ENCODE data around the gene BTN1A1.
"Not testable (repeated sequence)": the region's sequence is repeated elsewhere in the genome, so short reads cannot be mapped to it uniquely, and the experiment has no call there.

BTN1A1 gene

DNA sequence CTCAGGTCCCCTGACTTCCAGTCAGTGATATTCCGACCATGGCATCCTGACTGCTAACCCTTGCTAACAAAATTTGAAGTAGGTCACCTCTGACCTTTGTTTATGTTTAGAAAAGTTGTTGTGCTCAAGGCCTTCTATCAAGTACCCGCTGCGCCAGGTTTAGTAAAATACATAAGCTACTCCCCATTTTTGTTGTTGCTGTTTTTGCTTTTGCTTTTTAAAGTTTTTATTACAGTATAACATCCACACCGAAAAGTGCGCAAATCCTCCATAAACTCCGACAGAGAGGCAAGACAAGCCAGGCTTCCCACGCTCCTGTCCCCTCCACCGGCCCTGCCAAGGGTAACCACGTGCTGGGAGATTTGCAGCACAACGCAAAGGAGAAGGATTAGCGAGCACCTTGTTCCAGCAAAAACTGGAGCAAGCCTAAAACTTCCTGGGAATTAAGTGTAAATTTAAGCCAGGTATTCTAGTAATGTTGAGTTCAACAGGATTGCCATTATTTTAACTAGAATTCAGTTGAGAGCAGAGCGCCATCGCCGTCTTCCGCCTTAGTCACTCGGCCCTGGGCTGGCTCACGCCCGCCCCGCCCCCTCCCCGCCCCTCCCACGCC is 20.2 kb downstream of the BTN1A1 start:
- no peak for TF ChIP-seq EZH2phosphoT487 (IDR thresholded peaks at IDR 0.05; ENCODE audit: borderline replicate concordance, low read length)
- TF ChIP-seq, protein P1, sequence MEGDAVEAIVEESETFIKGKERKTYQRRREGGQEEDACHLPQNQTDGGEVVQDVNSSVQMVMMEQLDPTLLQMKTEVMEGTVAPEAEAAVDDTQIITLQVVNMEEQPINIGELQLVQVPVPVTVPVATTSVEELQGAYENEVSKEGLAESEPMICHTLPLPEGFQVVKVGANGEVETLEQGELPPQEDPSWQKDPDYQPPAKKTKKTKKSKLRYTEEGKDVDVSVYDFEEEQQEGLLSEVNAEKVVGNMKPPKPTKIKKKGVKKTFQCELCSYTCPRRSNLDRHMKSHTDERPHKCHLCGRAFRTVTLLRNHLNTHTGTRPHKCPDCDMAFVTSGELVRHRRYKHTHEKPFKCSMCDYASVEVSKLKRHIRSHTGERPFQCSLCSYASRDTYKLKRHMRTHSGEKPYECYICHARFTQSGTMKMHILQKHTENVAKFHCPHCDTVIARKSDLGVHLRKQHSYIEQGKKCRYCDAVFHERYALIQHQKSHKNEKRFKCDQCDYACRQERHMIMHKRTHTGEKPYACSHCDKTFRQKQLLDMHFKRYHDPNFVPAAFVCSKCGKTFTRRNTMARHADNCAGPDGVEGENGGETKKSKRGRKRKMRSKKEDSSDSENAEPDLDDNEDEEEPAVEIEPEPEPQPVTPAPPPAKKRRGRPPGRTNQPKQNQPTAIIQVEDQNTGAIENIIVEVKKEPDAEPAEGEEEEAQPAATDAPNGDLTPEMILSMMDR (IDR thresholded peaks at IDR 0.05; ENCODE audit: low read depth, low read length, poor library complexity, severe bottlenecking) = no peak
- no peaks in the 10 kb centered on the region for H3K9me2 ChIP-seq (replicated peaks; ENCODE audit: control insufficient read depth, low read length)
- peaks cover 10% of the 10 kb centered on the region for H3F3A ChIP-seq (ENCODE audit: control insufficient read depth, insufficient read depth)
- H3K4me1 ChIP-seq (ENCODE audit: control insufficient read depth, low read length) = peaks cover 23% of the 10 kb centered on the region
- no peaks in the 10 kb centered on the region for H3K79me2 ChIP-seq (ENCODE audit: control insufficient read depth, low read length)
- no peaks in the 10 kb centered on the region for H3K9me3 ChIP-seq (ENCODE audit: control insufficient read depth, insufficient read depth, low read length)
- no peaks in the 10 kb centered on the region for H3K27me3 ChIP-seq (ENCODE audit: control insufficient read depth, low read length)
- H3K4me3 ChIP-seq (ENCODE audit: low read length) = peak overlapping the region; percentile 79
- H4K20me1 ChIP-seq (ENCODE audit: control insufficient read depth, insufficient read depth, low read depth, low read length) = no peaks in the 10 kb centered on the region
- peak overlapping the region; percentile 97 for H3K4me2 ChIP-seq (ENCODE audit: low read length)
- H3K27ac ChIP-seq (ENCODE audit: low read depth, low read length) = peak overlapping the region; percentile 64
- H3K36me3 ChIP-seq (ENCODE audit: control insufficient read depth, low read length) = 0 out of 2 replicates have a peak, but pooled peaks cover 3% of the 10 kb centered on the region

DNA sequence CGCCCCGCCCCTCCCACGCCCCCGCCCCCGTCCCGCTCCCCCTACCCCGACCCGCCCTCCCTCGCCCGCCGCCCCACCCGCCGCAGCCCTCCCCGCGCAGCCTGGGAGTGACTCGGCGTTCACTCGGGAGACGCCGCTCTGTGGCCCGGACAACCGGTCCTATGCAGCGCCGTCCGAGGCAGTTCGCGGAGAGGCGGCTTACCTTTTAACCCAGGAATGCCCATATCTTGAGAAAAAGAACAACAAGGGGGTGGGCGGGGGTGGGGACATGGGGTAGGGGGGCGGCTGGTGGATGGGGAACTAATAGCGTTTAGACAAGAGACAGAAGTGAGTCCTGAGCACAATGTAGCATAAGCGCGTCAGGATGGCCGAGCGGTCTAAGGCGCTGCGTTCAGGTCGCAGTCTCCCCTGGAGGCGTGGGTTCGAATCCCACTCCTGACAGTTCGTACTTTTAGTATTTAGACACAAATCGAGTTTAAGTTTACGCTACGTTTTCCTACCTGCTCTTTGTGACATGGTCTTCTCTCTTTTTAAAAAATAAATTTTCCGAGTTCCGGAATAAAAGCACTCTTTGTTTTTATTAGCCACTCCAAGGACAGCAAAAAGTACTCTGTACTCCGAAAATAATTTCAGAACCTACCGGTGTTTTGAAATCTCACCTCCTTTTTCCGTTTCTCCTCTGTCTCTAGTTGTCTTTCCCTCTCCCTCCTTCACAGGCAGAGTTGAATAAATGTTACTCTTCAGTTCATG is 20.9 kb downstream of the BTN1A1 start:
- Histone ChIP-seq H3K9me3 (ENCODE audit: control insufficient read depth, insufficient read depth, low read length) (no peaks in the 10 kb centered on the region), H4K20me1 (ENCODE audit: control insufficient read depth, insufficient read depth, low read depth, low read length) (no peaks in the 10 kb centered on the region), H3K9me2 (replicated peaks; ENCODE audit: control insufficient read depth, low read length) (no peaks in the 10 kb centered on the region), H3K27ac (ENCODE audit: low read depth, low read length) (peak overlapping the region; percentile 54), H3K27me3 (ENCODE audit: control insufficient read depth, low read length) (no peaks in the 10 kb centered on the region), H3K4me1 (ENCODE audit: control insufficient read depth, low read length) (peaks cover 23% of the 10 kb centered on the region), H3K36me3 (ENCODE audit: control insufficient read depth, low read length) (0 out of 2 replicates have a peak, but pooled peaks cover 3% of the 10 kb centered on the region), H3K4me2 (ENCODE audit: low read length) (peak overlapping the region; percentile 70), H3F3A (ENCODE audit: control insufficient read depth, insufficient read depth) (peaks cover 10% of the 10 kb centered on the region), H3K4me3 (ENCODE audit: low read length) (peak overlapping the region; percentile 74), H3K79me2 (ENCODE audit: control insufficient read depth, low read length) (no peaks in the 10 kb centered on the region)
- TF ChIP-seq, protein P1 (IDR thresholded peaks at IDR 0.05; ENCODE audit: low read depth, low read length, poor library complexity, severe bottlenecking) = no peak
- no peak for TF ChIP-seq EZH2phosphoT487 (IDR thresholded peaks at IDR 0.05; ENCODE audit: borderline replicate concordance, low read length)

DNA sequence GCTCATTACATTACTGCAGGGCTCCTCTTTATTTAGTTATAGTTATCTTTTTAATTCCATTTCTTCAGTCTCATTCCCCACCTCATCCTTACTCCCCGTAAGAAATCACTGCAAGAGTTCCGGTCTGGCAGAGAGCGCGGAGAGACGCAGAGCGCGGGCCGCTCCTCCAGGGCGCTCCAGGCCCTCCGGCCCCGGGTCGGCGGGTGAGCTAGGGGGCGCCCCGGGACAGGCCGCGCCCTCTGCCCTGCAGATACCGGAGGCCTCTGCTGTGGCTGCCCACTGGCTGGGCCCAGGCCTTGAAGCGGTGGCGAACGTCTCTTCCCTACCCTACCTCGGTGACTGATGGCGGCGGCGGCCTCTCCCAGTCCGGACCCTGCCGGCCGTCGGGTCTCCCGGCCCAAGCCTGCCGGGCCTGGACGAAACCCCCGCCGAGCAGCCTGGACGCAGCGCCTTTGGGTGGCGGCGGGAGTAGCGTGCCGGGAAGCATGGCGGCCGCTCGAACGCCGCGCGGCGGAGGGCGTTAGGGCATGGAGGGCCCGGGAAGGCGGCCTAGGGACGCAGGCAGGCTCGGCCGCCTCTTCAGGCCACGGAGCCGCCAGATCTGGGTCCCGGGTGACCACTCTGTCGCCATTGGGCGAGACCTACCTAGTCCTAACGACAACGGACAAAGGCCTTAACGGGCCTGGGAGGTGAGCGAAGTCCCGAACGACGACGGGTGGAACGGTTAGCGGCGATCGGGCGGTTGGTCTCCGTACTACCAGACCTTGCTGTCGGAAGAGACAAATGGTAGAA is 21.7 kb downstream of the BTN1A1 start:
- Histone ChIP-seq H3K9me3 (ENCODE audit: control insufficient read depth, insufficient read depth, low read length) (no peaks in the 10 kb centered on the region), H3F3A (ENCODE audit: control insufficient read depth, insufficient read depth) (peaks cover 10% of the 10 kb centered on the region), H3K4me1 (ENCODE audit: control insufficient read depth, low read length) (peaks cover 23% of the 10 kb centered on the region), H3K9me2 (replicated peaks; ENCODE audit: control insufficient read depth, low read length) (no peaks in the 10 kb centered on the region), H3K36me3 (ENCODE audit: control insufficient read depth, low read length) (0 out of 2 replicates have a peak, but pooled peaks cover 3% of the 10 kb centered on the region), H4K20me1 (ENCODE audit: control insufficient read depth, insufficient read depth, low read depth, low read length) (no peaks in the 10 kb centered on the region), H3K27ac (ENCODE audit: low read depth, low read length) (peak overlapping the region; percentile 54), H3K79me2 (ENCODE audit: control insufficient read depth, low read length) (no peaks in the 10 kb centered on the region), H3K4me2 (ENCODE audit: low read length) (peak overlapping the region; percentile 70), H3K4me3 (ENCODE audit: low read length) (peak overlapping the region; percentile 74), H3K27me3 (ENCODE audit: control insufficient read depth, low read length) (no peaks in the 10 kb centered on the region)
- TF ChIP-seq, protein P1 (IDR thresholded peaks at IDR 0.05; ENCODE audit: low read depth, low read length, poor library complexity, severe bottlenecking) = peak; percentile 61
- TF ChIP-seq EZH2phosphoT487 (IDR thresholded peaks at IDR 0.05; ENCODE audit: borderline replicate concordance, low read length) = no peak

DNA sequence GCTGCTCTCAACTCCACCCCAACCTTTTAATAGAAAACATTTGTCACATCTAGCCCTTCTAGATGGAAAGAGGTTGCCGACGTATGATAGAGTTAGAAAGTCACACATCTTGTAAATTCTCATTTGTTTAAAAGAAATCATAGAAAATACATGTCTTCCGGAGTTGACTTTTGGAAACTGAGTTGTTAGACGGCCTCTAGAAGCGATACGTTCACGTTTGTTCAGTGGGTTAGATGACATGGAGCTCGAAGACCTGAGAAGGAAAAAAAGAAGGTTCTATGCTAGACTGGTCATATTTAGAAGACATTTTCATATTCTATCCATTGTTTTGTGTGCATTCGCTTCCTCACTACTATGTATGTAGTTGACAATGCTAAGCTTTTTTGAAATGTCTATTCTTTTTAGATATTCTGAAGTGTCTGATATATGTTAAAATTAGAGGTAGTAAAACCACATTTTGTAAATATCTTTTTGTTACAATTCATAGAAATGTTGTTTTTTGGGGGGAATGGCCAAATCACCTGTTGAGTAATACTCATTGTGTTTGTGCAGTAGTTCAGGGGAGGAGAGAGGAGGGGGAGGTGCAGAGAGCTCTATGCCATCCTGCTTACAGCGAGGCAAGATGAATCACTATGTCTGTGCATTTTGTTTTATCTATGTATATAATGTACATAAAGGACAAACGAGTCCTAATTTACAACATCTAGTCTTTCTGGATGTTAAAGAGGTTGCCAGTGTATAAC is 22.6 kb downstream of the BTN1A1 start:
- H3K4me1 ChIP-seq (ENCODE audit: control insufficient read depth, low read length) = peaks cover 23% of the 10 kb centered on the region
- peak overlapping the region; percentile 74 for H3K4me3 ChIP-seq (ENCODE audit: low read length)
- not testable (repeated sequence) for H4K20me1 ChIP-seq (ENCODE audit: control insufficient read depth, insufficient read depth, low read depth, low read length); H3F3A ChIP-seq (ENCODE audit: control insufficient read depth, insufficient read depth); H3K9me2 ChIP-seq (replicated peaks; ENCODE audit: control insufficient read depth, low read length); H3K9me3 ChIP-seq (ENCODE audit: control insufficient read depth, insufficient read depth, low read length); H3K36me3 ChIP-seq (ENCODE audit: control insufficient read depth, low read length); H3K27ac ChIP-seq (ENCODE audit: low read depth, low read length); H3K27me3 ChIP-seq (ENCODE audit: control insufficient read depth, low read length); H3K79me2 ChIP-seq (ENCODE audit: control insufficient read depth, low read length)
- H3K4me2 ChIP-seq (ENCODE audit: low read length) = peak overlapping the region; percentile 70

DNA sequence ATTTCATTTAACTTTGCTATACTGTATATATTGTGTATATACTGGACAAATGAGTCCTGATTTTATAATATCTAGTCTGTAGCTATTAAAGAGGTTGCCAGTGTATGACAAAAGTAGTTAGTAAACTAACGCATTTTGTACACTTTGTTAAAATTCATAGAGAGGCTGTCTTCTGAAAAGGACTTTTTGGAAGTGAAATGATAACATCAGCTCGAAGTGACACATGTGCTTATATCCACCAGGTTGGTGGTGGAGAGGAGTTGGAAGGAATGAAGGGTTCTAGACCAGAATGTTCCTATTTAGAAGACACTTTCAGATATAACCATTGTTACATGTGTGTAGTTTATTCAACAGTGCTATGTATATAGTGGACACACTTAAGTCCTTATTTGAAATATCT is 24.2 kb downstream of the BTN1A1 start:
- H3K9me3 ChIP-seq (ENCODE audit: control insufficient read depth, insufficient read depth, low read length); H3K4me2 ChIP-seq (ENCODE audit: low read length); H3F3A ChIP-seq (ENCODE audit: control insufficient read depth, insufficient read depth); H3K4me3 ChIP-seq (ENCODE audit: low read length); H3K79me2 ChIP-seq (ENCODE audit: control insufficient read depth, low read length); H4K20me1 ChIP-seq (ENCODE audit: control insufficient read depth, insufficient read depth, low read depth, low read length); H3K9me2 ChIP-seq (replicated peaks; ENCODE audit: control insufficient read depth, low read length); H3K27me3 ChIP-seq (ENCODE audit: control insufficient read depth, low read length); H3K36me3 ChIP-seq (ENCODE audit: control insufficient read depth, low read length); H3K27ac ChIP-seq (ENCODE audit: low read depth, low read length): not testable (repeated sequence)
- H3K4me1 ChIP-seq (ENCODE audit: control insufficient read depth, low read length) = peaks cover 23% of the 10 kb centered on the region

All from DOHH2 (cell line).